Activated CD4-positive, alpha-beta T cell treated with anti-CD3 and anti-CD28 coated beads, Interleukin-2, amount 50 U/mL, for 4 hours (primary cell): ENCODE results near the gene UGT8.
A peak's percentile ranks its signal among the peaks of the same experiment; 100 is the strongest.
"Not testable (repeated sequence)": the region's sequence is repeated elsewhere in the genome, so short reads cannot be mapped to it uniquely, and the experiment has no call there.

Experiments used
- DNase-seq, 2 experiments: peaks; one replicate each; pipeline ENCODE4 v3.0.0-alpha.2; 2020

UGT8 gene, protein sequence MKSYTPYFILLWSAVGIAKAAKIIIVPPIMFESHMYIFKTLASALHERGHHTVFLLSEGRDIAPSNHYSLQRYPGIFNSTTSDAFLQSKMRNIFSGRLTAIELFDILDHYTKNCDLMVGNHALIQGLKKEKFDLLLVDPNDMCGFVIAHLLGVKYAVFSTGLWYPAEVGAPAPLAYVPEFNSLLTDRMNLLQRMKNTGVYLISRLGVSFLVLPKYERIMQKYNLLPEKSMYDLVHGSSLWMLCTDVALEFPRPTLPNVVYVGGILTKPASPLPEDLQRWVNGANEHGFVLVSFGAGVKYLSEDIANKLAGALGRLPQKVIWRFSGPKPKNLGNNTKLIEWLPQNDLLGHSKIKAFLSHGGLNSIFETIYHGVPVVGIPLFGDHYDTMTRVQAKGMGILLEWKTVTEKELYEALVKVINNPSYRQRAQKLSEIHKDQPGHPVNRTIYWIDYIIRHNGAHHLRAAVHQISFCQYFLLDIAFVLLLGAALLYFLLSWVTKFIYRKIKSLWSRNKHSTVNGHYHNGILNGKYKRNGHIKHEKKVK

DNA sequence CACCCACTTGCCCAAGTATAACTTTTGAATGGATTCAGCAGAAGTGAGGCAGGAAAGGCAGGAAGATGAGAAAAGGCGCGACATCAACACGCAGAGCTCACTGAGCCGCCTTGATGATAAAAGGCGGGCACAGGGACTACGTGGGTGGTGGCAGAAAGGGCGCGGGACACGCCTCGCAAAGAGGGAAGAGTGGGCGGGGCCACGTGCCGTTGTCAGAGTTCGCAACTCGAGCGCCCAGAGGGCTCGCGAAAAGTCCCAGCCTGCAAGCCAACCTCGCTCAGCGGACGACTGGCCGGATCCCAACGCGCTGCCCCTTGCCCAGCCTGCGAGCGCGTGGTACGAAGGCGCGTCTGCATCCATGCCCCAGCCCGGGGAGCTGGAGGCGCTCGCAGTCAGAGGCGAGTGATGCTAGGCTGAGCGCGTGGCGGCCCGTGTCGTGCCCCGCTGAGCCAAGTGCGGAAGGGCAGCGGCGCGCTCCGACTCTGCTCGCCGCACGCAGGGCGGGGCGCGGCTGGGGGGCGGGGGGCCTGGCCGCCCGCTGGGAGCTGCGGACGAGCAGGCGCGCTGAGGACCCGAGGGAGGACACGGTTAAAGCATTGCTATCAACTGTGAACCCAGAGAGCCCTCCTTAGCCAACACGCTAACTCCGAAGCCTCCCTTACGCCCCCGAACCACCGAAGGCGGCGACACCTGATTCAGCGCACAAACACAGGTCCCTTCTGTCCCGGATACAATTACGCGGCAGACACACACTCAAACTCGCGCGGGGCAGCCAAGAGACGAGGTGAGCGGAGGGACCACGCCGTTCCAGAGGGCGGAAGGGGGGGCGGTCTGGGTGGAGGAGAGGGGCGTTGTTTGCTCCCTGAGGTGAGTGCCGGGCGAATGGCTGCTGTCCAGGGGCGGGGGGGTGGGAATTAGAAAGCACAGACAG, at the start of gene UGT8:
TSS of gene UGT8 (plus strand) at position 617 of the 931 bp plus-strand sequence. CDS start 24,074 bp downstream, outside the sequence.
- peak in 1 of 2 experiments; percentile 8 for DNase-seq

DNA sequence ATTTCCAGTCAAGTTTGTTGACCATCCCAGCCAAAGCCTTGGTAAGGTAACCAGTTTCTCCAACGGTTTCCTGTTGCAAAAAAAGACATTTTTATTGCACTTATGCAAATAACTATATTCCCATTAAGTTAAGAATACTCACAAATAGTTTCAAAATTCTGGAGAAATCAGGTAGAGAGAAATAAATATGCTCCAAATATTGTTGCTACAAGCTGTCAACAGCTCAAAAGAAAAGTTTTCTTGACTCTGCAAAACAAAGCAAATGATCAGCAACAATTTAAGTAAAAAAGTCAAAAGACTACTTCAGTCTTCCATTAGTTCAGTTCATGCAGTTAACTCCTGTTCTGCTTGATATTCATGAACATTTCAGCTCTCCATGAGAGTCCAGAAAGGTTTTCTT, 49.0 kb upstream of the UGT8 start:
- no peak for DNase-seq

DNA sequence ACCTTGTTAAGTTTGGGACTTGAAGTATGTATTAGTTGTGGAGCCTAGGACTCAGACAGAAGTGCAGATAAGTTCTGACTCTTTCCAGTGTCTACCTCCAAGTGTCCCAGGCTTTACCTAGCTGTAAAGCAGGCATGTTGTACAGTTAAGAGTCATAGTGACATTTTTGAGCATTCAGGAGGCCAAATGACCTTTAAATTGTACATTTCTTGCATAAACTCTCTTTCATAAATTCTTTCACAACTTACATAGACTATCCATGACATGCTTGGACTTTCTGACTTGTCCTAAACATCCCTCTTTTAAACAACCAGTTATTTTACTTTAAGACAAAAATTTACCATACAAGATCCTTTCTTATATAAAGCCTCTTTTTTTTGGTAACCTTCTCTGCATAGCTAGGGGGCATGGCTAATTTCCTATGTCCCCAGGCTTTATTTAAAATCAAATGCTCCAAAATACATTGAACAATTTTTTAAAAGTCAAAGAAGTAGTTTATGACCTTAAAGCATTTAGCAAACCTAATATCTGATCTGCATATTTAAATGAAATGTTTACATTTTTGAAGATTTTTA, 40.1 kb upstream of the UGT8 start:
- DNase-seq = no peak

DNA sequence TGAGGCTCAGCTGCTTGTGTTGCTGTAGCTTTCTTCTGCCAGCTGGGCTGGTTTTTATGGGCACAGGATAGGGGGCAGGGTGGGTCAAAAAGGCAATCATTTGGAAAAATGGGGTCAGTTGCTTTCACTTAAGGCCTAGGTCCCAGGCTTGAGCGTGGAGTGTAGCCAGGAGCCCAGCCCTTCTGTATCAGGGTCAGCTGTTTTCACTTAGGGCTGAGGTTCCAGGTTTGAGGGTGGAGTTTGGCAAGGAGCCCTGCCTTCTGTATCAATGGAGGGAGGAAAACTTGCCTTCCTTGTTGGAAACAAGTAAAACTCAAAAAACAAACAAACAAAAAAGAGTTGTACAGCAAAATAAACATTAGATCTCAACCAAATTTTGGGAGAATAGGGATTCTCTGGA, 37.0 kb upstream of the UGT8 start:
- DNase-seq = no peak

DNA sequence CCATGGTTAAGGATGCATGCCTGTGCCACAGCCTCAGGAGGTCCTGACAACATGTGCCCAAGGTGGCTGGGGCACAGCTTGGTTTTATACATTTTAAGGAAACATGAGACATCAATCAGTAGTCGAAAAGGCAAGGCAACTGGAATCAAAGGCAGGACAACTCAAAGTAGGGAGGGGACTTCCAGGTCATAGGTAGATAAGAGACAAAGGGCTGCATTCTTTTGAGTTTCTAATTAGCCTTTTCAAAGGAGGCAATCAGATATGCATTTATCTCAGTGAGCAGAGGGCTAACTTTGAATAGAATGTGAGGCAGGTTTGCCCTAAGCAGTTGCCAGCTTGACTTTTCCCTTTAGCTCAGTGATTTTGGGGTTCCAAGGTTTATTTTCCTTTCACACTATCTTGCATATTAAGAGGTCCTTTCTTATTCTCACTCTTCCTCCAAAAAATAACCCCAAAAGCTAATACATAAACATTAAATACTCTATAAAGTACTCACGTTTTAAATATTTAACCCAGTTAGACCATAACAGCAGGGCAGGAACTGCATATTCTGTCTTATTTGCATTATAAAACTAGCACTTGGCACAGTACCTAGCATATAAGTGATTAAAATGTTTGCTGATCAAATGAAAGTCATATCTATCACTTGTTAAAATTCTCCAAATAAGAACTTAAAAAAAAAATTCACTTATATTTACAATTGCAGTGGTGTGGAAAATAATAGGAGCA, 36.3 kb upstream of the UGT8 start:
- no peak for DNase-seq

DNA sequence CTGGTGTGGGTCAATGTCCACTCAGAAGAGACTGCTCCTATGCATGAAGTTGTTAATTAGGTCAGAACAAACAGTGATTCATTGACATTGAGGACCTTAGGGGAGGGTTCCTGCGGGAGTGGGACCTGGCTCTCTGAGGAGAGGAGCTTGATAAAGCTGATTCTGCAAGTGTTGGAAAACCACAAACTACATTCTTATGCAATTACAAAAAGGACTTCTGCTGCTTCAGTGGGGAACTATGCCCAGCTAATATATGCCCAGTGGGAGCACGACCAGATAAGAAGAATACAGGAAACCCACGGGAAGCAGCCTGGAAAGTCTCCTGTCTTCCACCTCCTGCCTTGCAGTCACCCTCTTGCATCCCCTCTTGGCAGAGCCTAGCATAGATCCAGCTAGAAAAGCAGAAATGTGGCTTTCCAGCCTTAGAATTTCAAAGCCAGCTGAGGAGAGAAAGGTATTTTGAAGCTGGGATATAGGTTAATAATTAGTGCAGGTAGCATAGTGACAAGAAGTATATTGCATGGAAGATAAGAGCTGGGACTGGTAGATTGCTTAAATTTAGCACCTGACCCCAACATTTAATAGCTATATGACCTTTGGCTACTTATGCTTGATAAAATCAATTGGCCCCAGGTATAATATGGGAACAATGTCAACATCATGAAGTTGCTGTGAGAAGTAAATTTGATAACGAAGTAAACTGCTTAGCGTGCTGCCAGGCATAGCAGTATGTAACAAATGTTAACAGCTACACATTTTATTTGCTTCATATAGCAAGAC, 34.9 kb upstream of the UGT8 start:
- no peak for DNase-seq

DNA sequence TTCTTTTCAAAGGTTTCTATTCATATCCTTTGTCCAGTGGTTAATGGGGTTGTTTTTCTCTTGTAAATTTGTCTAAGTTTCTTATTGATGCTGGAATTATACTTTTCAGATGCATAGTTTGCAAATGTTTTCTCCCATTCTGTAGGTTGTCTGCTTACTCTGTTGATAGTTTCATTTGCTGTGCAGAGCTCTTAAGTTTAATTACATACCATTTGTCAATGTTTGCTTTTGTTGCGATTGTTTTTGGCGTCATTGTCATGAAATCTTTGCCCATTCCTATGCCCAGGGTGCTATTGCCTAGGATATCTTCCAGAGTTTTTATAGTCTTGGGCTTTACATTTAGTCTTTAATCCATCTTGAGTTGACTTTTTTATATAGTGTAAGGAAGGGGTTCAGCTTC, 21.2 kb upstream of the UGT8 start:
- DNase-seq = no peak

DNA sequence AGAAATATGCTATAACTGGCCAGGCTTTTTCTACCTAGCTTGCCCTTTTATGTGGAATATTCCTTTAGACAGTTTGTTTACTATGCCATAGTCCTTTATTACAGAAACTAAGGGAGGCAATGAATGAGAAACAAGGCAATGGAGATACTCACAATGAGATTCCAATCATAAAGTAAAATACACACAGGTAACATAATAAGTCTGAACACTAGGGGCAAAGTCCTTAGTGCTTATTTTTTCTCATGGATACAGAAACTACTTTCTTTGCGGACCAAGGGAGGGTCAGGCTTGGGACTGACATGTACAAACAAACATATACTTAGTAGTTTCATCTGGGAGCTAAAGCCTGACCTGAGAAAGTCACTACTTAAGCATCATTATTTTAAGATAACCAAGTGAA, 16.0 kb upstream of the UGT8 start:
- no peak for DNase-seq

DNA sequence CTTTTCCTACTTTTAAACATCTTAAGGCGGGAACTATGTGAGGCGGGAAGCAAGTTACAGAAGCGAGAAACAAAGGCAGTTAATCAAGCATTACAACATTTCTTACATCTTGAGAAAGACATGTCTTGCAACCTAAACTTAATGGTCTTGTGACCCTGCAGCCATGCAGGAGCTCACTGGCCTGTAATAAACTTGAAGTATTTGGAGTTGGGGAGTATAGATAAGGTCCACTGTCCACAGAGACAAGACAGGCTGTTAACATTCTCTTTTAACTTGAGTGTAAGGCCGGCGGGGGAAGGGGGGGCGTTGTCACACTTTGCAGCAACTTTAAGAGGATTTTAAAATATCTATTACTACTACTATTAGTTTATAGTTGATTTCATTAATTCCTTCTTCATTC, 10.3 kb upstream of the UGT8 start:
- DNase-seq = no peak

DNA sequence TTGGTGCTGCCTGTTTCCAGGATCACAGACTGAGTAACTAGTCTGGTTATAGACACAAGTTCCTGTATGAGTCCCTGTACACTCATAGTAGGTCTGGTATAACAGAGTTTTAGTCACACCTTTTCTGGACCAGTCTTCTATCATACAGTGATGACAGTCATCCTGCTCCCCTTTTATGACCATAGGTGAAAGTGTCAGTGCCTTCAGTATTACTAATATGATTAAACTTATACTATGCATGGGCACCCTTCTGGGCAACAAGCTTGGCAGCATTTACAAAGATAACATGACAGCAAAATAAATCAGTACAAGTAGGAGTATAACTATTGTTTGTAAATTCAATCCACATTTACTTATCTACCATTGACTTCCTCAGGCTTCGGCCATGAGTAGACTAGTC, 8.2 kb upstream of the UGT8 start:
- not testable (repeated sequence) for DNase-seq

DNA sequence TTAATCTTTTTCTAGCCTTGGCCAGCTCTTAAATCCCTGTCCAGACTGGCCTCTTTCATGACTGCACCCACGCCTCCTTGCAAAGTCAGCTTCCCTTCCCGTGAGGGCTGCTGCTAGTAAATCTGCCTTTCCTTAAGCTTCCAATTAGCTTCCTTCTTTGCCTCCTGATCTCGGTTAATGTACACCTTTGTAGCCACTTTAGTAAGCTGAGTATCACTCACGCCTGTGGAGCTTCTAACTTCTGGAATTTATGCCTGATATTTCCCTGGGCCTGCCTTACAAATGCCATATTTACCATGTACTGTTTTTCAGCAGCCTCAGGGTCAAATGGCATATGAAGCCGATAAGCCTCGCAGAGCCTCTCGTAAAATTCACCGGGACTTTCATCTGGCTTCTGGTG, 5.1 kb upstream of the UGT8 start:
- DNase-seq = no peak

DNA sequence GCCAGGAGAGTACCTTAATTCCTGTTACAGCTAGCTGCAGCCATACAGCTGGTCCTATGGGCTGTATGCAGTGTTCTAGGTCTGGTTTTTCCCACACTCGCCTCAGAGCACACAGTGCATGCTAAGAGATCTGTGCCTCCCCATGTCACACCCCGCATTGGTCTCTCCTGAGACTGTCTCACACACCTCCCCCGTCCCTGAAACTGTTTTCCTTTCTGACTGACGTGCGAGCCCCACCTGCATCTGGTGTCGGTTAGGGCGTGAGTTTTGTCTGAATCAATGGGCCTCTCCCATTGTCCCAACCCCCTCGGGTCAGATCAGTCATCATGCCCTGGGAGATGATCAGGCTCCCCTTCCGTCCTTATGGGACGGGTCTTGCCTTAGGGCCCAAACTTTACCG, 3.4 kb upstream of the UGT8 start:
- DNase-seq = no peak

DNA sequence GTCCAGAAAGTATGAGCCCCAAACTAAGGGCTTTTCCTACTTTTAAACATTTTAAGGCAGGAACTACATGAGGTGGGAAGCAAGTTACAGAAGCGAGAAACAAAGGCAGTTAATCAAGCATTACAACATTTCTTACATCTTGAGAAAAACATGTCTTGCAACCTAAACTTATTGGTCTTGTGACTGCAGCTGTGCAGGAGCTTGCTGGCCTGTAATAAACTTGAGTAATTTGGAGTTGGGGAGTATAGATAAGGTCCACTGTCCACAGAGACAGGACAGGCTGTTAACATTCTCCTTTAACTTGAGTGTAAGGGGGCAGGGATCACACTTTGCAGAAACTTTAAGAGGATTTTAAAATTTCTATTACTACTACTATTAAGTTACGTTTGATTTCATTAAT, 2.7 kb upstream of the UGT8 start:
- DNase-seq = no peak

DNA sequence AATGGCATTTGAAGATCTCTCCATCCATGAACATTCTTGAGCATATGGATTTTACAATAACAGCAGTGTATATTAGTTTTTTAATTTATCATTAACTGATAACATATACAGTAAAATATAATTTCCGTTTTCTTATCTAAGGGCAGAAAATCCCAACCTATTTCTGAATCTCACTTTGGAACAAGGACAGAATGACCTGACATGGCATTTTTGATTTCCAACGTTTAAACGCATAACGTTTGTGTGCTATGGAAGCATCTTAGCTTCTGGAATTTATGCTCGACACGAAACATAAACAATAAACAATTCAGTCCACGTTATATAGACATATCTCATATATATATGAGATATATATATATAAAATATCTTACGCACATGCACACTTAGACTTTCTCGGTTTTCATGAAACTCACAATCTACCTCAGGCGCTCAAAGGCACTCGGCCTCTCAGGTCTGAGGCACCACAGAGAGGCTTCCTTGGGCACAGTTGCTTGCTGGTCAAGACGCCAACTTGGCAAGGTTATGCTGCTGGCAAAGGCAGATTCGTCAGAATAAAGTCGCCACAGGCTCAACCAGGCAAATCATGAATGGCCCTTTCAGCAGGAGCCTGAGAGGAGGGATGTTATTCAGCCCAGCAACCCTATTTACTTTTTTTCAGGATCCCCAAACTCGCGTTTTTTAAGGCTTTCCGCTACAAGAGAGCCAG, 1.0 kb upstream of the UGT8 start:
- no peak for DNase-seq

DNA sequence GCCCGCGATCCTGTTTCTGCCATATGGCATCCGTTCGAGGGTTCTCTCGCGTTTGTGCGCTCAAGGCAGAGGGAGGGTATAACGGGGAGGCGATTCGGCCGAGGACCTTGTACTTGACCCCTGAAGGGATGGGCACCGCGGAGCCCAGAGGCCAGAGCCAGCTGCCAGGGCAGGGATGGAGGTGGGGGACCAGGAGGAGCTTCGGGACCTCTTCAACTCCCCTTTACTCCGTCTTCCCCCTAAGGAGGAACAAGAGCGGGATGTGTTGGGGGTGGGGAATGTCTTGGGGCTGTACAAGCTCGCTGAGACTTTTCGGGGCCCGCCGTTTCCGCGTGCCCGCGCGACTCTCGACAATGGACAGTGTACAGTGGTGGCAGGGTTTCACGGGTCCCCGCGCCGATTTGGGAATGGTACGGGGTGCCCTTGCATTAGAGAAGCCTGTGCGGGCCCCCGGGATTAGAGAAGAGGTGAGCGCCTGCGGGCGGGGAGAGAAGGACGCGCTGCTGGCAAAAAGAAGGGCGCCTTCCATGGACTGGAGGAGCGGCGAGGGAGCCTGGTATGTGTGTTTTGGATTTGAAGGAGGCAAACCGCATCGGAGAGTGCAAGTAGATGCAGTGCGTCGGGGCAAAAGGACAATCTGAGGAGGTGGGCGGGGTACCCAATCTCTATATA, 760 bp downstream of the UGT8 start:
- no peak for DNase-seq

DNA sequence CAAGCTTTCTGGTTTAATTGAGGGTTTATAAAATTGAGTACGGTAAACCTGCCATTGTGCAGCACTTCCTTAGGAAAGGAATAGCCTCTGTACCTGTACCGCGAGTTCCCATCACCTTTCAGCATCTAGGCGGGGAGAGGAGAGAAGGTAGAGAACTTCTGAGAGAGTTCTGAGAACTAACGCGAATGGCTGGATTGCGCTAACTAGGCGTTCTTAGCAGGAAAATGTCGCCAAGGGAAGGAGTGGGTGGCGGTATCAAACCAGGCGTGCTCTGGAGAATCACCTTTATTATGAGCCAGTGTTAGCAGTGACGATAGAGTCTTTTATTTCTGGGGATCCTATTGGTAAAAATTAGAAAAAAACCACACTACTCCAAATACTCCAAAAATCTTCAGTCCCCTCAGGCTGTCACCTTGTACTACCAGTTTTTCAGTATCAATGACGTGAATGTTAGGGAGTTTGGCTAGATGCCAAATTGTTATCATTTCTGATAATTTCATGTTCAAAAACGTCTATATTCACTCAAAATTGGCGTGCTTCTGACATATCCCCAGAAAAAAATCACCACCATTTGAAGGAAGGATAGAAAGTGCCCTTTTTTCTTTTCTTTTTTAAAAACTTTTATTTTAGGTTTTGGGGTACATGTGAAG, 1.4 kb downstream of the UGT8 start:
- DNase-seq = no peak

DNA sequence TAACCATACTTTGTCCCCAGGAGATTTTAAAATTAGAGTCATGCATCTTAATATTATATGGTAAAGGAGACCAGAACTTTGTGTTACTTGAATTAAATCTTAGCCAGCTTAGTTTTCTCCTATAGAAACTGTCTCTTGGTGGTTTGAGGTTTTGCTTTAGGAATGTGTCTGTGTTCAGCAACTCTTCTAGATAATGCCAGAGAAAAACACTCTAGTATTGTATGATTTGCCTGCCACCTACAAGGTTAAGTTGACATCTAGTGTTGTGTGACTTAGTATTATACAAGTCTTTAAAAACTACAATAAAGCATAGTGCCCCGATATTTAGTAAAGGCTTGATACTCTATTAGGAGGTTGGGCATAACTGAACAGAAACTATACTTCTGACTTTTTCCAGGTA, 2.1 kb downstream of the UGT8 start:
- no peak for DNase-seq

DNA sequence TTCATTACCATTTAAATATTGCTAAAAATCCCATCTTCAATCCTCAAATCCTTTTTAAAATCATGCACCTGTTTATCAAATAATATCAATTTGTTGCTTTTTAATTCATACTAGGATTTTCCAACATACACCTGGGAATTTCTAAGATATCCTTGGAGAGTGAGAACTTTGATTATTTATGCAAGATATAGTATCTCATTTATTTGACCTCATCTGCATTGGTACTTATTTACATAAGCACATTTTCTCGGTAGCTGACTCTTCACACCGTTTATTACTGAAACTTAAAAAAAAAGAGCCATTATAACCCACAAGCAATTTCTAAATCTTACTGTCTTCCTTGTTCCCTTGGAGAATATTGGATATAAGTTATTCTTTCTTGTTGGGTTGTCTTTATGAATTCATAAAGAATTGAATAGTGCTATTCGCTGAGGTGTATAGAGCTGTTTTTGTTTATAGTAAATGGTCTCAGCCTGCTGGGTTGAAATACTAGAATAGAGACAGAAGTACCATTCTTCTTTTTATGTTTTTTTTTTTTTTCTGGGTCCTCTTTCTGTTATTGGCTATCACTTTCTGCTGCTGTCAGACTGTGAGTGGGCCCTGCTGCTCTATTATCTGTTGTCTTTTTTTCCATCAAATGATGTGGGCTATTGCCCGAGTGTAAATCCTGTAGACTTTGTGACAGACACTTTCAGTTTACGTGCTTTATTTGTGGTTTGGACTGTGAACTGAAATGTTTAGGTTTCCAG, 2.9 kb downstream of the UGT8 start:
- DNase-seq = no peak

DNA sequence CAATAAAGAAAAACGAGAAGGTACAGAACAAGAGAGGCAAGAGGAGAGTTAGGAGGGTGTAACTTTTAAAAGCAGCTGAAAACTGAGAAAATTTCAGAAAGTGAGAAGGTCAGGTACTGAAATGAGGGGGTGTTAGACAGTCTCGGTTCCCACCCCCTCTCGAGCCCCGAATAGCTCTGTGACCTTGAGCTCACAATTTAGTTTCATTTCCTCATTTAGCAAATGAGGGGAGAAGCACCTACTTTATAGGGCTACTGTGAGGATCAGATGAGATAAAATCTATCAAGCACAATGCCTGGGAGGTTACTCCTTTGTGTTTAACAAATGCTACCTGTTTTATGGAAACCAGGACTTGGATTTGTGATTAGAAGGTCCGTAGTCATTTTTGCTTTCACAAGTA, 4.9 kb downstream of the UGT8 start:
- no peak for DNase-seq
